Bronchial smooth muscle cell (primary cell): ENCODE measurements around the gene HNRNPUL2. TPM values are rescaled to one million over a fixed set of nuclear protein-coding genes. Genes with fewer than 3 reads are reported as not detected.

Experiments
- total RNA-seq: library from RNA; depleted of rRNA; stranded (reverse); fragments of >200 nt; gene quantifications from 2 replicates; pipeline ENCODE4 v1.2.1, GENCODE V29; 2014

HNRNPUL2 gene
- total RNA-seq: 10.8 and 13.2 TPM in 2 replicates

DNA sequence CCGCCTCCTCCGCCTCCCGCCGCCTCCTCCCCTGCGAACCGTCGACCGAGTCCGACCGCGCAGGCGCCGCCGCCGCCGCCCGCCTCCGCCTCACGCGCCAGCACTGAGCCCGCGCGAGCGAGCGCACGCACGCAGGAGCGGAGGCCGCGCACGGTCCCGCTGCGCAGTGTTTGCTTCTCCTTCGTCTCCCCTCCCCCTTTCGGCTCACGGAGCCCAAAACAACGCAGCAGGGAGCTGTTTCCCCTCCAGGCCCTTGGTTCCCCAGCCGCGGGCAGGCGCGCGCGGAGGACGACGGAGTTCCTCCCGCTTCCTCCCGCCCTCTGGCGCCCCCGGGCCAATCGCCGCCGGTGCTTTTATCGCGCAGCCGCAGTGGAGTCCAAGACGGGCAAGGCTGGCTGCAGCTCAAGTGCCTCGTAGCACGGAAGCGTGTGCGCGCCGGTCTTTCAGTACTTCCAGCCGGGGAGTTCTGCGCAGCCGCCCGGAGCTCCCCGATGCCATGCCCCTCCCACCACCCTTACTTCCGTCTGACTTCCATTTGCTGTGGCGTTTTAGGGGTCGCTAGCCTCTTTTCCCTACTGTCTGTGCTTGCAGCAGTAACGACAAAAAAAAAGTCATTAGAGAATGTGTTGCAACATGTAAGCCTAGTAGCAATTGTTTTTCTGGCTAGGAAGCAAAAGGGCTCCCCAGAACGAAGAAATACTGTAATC, at the start of gene HNRNPUL2:
Gene HNRNPUL2, minus strand, starts transcription at position 293 of the 707 bp plus-strand sequence. CDS start 301 bp downstream, outside the sequence.

DNA sequence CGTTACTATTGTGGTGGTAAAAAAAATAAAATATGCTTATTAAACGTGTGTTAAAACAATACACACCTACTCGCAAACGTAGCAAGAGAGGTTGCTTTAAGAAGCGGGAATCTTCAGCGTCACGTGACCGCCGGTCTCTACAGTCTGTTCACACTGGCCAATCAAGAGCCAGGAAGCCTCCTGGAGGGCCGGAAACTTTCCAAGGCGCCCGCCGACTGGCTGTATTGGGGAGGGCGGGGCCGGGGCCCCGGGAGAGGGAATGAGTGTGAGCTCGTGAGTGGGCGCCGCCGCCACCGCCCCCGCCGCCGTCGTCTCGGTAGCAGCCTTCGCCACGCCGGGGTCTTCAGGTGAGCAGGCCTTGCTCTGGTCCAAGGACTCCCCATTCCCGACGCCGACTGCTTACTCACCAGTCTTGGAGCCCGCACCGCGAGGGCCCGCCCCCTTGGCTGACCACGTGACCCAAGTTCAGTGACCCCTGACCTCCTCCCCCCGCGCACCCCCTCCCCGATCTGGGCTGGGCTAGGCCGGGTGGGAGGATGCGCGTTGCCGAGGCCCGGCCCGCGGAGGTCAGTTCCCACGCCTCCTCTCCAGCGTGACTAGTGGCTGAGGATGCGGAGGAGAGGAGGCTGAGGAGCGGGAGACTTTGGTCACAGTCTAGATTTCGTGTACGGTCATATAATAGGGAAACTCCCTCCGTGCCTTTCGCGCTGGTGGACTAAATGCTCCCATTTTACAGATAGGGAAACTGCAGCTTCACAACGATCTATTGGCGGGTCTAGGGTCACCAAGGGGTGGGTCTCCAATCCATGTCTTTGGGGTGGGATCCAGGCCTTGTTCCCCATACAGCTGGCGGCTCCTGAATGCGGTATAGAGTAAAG, 44.1 kb upstream of the HNRNPUL2 start, which contains the start of gene TAF6L:
Gene TAF6L, plus strand, starts transcription at position 253 of the 878 bp plus-strand sequence. CDS start 4,388 bp downstream, outside the sequence.

DNA sequence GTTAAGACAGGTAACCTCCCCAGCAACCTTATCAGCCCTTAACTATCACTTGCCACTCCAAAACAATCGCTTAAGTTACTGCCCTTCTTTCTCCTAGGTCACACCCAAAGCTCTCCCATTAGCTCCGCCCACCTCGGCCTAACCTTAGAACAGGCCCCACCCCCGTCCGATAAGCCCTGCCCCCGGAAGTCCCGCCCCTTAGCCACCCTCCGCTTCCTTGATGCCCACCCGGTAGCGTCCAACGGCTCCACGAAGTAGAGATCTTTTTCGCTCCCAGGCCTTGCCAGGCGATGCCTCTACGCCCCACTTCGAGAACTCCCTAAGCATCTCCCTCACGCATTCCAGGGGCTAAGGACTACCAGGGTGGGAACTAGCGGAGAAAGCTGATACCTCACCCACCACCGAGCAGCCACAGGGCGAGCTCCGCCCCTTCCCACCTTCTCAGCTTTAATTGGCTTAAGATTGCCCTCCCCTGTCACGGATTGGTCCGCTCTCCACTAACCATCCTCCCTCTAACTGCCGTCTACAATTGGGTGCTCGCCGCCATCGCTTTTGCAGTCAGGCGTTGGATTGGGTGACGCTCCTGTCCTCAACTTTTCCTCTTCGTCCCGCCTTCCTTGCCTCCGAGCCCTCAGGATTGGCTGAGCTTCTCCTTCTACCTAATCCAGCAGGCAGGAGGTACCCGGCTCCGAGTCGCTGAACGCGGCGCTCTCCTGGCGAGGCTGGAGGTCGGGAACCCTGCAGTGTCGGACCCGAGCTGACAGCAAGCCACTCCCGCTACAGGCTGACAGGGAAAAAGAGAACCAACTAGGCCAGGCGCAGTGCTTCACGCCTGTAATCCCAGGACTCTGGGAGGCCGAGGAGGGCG, 26.7 kb upstream of the HNRNPUL2 start, which contains the start of gene ZBTB3:
Gene ZBTB3, minus strand, starts transcription at position 425 of the 868 bp plus-strand sequence. CDS start 496 bp downstream, outside the sequence.

DNA sequence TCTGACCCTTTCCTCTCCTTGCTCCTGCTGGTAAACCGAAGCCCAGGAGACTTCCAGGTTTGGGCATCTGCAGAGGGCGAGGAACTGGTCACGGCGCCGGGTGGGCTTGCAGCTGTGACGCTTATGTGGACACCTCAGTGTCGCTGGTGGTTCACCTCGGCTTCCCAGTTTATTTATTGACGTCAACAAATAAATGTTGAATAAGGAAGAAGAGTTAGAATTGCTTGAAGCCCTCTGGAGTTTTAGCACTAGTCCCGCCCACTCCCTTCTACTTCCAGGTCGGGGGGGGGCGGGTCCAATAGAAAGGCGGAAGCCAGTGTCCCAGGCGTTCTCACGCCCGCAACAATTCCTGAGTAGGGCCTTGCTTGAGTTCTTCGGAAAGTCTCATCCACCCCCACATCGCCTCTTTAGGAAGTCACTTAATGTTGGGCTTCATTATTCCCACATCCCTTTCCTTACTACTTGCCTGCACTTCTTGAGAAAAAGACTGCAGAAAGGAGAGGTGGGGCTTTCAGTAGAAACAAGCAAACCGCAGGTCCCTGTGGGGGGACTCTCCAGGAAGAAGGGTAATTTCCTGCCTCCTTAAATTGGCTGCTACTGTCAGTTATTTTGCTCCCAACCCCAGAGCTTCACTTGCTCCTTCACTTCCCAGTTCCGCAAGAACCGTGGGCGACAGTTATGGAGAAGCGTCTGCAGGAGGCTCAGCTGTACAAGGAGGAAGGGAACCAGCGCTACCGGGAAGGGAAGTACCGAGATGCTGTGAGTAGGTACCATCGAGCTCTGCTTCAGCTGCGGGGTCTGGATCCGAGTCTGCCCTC, 1.1 kb upstream of the HNRNPUL2 start, which contains the start of gene TTC9C:
Gene TTC9C, plus strand, starts transcription at position 316 of the 818 bp plus-strand sequence. Its CDS starts 363 bp downstream, at position 679.

DNA sequence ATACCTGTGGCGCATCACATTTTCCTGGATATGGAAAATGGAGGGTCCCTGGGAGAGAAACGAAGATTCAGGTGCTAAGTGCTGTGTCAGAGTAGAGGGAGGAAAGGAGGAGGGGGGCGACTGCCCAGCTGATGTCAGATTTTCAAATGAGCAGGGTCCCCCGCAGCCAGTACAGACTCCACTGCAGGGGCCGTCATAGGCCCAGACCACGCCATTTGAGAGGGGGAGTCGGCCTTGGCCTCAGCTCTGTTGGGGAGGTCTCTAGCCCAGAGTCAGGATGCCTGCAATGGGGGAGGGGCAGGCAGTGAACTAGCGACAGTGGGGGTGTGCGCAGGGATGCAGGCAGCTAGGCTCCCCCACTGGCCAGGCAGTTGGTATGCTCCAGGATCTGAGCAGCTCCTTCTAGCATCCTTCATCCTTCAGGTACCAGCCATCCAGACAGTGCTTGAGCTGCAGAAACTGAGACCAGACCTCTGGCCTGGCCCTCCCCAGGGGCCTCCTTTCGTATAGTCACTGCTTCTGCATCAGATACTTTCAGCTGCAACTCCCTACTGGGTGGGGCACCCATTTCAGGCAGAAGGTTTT, 19.9 kb downstream of the HNRNPUL2 start, which contains the start of the genes BSCL2 and GNG3:
Gene BSCL2, minus strand, starts transcription at position 148 of the 585 bp plus-strand sequence. CDS start 229 bp downstream, outside the sequence.
Gene GNG3, plus strand, starts transcription at position 400 of the 585 bp plus-strand sequence. CDS start 620 bp downstream, outside the sequence.

DNA sequence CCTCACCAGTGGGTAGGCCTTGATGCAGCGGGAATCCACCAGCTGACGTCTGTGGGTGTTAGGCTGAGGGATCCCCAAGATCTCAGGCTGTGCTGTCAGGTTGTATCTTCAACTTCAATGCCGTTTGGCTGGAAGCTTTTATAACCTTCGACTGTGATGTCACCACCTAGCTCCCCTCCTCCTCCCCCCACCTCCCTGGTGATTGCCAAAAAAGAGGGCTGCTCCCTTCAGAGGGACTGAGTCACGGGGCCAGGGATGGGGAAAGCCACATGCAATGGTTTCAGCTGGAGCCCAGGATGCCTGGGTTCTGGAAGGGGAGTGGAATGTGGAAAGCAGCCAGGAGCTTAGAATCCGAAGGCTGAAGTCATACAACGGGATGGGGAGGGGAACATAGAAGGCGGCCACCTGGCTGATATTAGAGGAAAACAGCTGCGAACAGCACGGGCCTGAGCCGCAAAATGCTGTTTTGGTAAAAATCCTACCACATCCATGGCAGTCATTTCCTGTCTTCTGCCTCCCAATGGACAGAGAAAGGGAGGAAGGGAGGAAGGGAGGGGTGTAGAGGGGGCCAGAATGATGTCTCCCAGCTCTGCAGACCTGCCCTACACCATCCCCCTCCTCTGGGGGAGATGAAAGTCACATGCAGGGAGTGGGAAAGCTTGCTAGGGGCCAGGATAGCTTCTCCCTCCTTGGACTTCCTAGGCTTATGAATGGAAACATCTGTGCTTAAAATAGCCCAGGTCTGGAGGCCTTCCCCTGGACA, 37.7 kb downstream of the HNRNPUL2 start, which contains the start of gene LRRN4CL:
Gene LRRN4CL, minus strand, starts transcription at position 110 of the 763 bp plus-strand sequence. CDS start 1,022 bp downstream, outside the sequence.

DNA sequence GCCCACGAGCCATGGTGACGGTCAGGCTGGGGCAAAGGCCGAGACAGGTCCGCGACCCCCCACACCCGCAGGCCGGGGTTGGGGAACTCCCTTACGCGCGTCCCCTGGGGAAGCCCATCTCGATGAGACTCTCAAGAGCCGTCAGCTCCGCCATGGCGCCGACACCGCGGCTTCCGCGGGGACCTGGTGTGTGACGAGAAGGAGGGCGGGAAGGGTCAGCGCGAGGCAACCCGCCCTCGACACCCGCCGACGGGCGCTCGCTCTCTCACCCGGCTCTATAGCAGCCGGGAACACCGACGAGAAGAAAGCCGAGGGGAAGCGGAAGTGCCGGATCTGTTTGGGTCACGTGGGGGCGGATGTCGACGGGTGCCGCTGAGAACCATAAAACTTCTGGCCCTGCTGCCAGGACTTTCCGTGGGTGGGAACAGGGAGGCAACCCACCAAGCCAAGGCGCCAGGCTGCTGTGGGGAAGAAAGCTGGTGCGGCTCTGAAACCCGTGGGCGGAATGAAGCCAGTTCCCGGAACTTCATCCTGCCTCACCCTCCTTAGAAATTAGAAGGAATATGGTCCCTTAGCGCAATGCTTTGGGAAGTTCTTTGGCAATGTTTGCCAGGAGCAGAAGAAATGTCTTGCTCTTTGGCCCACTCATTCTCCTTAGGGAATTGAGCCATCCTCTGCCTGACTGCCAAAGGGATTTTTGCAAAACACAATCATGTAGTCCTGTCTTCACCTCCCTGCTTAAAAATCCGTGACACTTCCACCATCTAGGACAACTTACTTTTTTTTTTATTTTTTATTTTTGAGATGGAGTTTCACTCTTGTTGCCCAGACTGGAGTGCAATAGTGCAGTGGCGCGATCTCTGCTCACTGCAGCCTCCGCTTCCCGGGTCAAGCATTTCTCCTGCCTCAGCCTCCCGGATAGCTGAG, 48.2 kb downstream of the HNRNPUL2 start, which contains the start of gene UBXN1:
Gene UBXN1, minus strand, starts transcription at position 304 of the 927 bp plus-strand sequence. Its CDS starts 150 bp downstream, at position 154.

DNA sequence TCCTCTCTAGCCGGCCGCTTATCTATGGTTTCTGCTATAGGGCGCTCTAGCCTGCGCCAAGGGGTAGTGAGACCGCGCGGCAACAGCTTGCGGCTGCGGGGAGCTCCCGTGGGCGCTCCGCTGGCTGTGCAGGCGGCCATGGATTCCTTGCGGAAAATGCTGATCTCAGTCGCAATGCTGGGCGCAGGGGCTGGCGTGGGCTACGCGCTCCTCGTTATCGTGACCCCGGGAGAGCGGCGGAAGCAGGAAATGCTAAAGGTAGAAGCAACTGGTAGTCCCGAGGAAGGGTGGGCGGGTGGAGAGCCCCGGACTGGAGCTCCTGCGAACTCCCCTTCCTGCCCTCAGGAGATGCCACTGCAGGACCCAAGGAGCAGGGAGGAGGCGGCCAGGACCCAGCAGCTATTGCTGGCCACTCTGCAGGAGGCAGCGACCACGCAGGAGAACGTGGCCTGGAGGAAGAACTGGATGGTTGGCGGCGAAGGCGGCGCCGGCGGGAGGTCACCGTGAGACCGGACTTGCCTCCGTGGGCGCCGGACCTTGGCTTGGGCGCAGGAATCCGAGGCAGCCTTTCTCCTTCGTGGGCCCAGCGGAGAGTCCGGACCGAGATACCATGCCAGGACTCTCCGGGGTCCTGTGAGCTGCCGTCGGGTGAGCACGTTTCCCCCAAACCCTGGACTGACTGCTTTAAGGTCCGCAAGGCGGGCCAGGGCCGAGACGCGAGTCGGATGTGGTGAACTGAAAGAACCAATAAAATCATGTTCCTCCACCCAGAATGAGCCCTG, 55.5 kb downstream of the HNRNPUL2 start, which contains the start of the genes LBHD1 and UQCC3:
Gene LBHD1, minus strand, starts transcription at position 660 of the 782 bp plus-strand sequence. CDS start 2,236 bp downstream, outside the sequence.
Gene UQCC3, plus strand, starts transcription at position 66 of the 782 bp plus-strand sequence. Its CDS starts 73 bp downstream, at position 139.

DNA sequence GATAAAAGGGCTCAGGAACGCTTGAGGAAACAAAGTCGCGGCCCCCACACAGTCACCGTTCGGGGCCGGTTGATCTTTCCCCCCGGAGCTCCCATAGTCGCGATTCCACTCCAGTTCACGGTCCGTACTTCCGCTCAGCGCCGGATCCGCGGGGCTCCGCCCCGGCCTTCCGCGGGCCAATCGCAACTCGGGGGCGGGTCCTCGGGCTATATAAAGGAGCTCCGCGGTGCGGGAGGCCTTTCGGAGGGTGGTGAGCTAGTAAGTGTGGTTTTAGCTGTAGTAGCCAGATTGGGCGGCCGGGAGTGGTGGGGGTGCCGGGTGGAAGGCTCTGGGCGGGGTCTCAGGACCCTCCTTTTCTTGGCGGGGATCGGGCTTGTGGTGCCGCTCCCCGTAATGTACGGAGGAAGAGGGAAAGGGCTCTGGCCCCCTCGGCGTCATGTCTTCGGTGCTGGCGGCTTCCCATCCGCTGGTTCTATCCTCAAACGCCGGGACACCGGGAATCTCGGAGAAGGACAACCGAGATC, 62.1 kb downstream of the HNRNPUL2 start, which contains the start of the genes C11orf98 and CSKMT:
Gene C11orf98, minus strand, starts transcription at position 136 of the 524 bp plus-strand sequence. Its CDS starts 41 bp downstream, at position 95.
Gene CSKMT, plus strand, starts transcription at position 238 of the 524 bp plus-strand sequence. CDS start 568 bp downstream, outside the sequence.

Other genes starting within 250 kb of the HNRNPUL2 start
- gene AHNAK, start 180.7 kb downstream of the HNRNPUL2 start, total RNA-seq: 361 and 516 TPM in 2 replicates
- gene EEF1G, start 153.6 kb downstream of the HNRNPUL2 start, total RNA-seq: 1,318 and 1,601 TPM in 2 replicates
- 5.6 and 5.8 TPM in 2 replicates for gene TUT1, start 135.9 kb downstream of the HNRNPUL2 start, total RNA-seq
- gene MTA2, start 125.6 kb downstream of the HNRNPUL2 start, total RNA-seq: 88.4 and 96.0 TPM in 2 replicates
- gene EML3, start 114.7 kb downstream of the HNRNPUL2 start, total RNA-seq: 17.5 and 17.8 TPM in 2 replicates
- gene ROM1, start 114.2 kb downstream of the HNRNPUL2 start, total RNA-seq: 3.9 and 10.4 TPM in 2 replicates
- gene B3GAT3, start 105.5 kb downstream of the HNRNPUL2 start, total RNA-seq: 16.7 and 22.1 TPM in 2 replicates
- gene GANAB, start 80.8 kb downstream of the HNRNPUL2 start, total RNA-seq: 218 and 268 TPM in 2 replicates
- 13.4 and 15.6 TPM in 2 replicates for gene INTS5, start 74.2 kb downstream of the HNRNPUL2 start, total RNA-seq
- 21.0 and 29.3 TPM in 2 replicates for gene C11orf98, start 62.2 kb downstream of the HNRNPUL2 start, total RNA-seq
- 8.7 and 9.6 TPM in 2 replicates for gene CSKMT, start 62.1 kb downstream of the HNRNPUL2 start, total RNA-seq
- 10.4 and 13.1 TPM in 2 replicates for gene UQCC3, start 55.8 kb downstream of the HNRNPUL2 start, total RNA-seq
- gene LBHD1, start 55.2 kb downstream of the HNRNPUL2 start, total RNA-seq: 2.7 TPM in 2 replicates
- gene UBXN1, start 48.4 kb downstream of the HNRNPUL2 start, total RNA-seq: 201 and 302 TPM in 2 replicates
- 29.8 and 36.9 TPM in 2 replicates for gene LRRN4CL, start 37.9 kb downstream of the HNRNPUL2 start, total RNA-seq
- gene BSCL2, start 20.0 kb downstream of the HNRNPUL2 start, total RNA-seq: 43.8 and 52.2 TPM in 2 replicates
- not detected in 2 replicates for gene GNG3, start 19.8 kb downstream of the HNRNPUL2 start, total RNA-seq
- 30.4 and 36.1 TPM in 2 replicates for gene TTC9C, start 1.0 kb upstream of the HNRNPUL2 start, total RNA-seq
- 9.5 and 12.5 TPM in 2 replicates for gene ZBTB3, start 26.7 kb upstream of the HNRNPUL2 start, total RNA-seq
- gene POLR2G, start 34.1 kb upstream of the HNRNPUL2 start, total RNA-seq: 77.7 and 93.2 TPM in 2 replicates
- gene TAF6L, start 43.9 kb upstream of the HNRNPUL2 start, total RNA-seq: 22.2 and 28.9 TPM in 2 replicates
- 19.1 and 23.2 TPM in 2 replicates for gene TMEM179B, start 59.9 kb upstream of the HNRNPUL2 start, total RNA-seq
- gene TMEM223, start 64.5 kb upstream of the HNRNPUL2 start, total RNA-seq: 10.7 and 10.9 TPM in 2 replicates
- gene NXF1, start 78.0 kb upstream of the HNRNPUL2 start, total RNA-seq: 15.4 and 21.0 TPM in 2 replicates
- 42.6 and 50.5 TPM in 2 replicates for gene STX5, start 104.6 kb upstream of the HNRNPUL2 start, total RNA-seq
- gene TEX54, start 105.4 kb upstream of the HNRNPUL2 start, total RNA-seq: not detected in 2 replicates
- gene WDR74, start 112.1 kb upstream of the HNRNPUL2 start, total RNA-seq: 54.7 and 67.1 TPM in 2 replicates
- gene SLC3A2, start 153.4 kb upstream of the HNRNPUL2 start, total RNA-seq: 174 and 240 TPM in 2 replicates
- gene CHRM1, start 193.9 kb upstream of the HNRNPUL2 start, total RNA-seq: 0.09 TPM in 1 of 2 replicates, not detected in the other